Activated CD4-positive, alpha-beta T cell treated with anti-CD3 and anti-CD28 coated beads, Interleukin-2, amount 10 ng/mL, durations not matched to agents 24 days and 14 days (primary cell): ENCODE measurements around the gene CXCL6. TPM values are rescaled to one million over a fixed set of nuclear protein-coding genes. Genes with fewer than 3 reads are reported as not detected.

ENCODE experiments used
- DNase-seq: peaks from one replicate; pipeline ENCODE4 v3.0.0; 2022
- H3K27ac Mint-ChIP-seq: one replicate; pipeline ENCODE4 v1.8.0; 2022; ENCODE audit warnings: mild to moderate bottlenecking, mixed read lengths
- H3K27me3 Mint-ChIP-seq: one replicate; pipeline ENCODE4 v1.8.0; 2022; ENCODE audit warnings: mixed read lengths
- H3K36me3 Mint-ChIP-seq: one replicate; pipeline ENCODE4 v1.8.0; 2022; ENCODE audit warnings: low read depth, mild to moderate bottlenecking, mixed read lengths
- H3K4me1 Mint-ChIP-seq: one replicate; pipeline ENCODE4 v1.8.0; 2021; ENCODE audit warnings: mixed read lengths
- H3K4me3 Mint-ChIP-seq: one replicate; pipeline ENCODE4 v1.8.0; 2022; ENCODE audit warnings: mild to moderate bottlenecking, moderate library complexity, mixed read lengths
- H3K9me3 Mint-ChIP-seq: one replicate; pipeline ENCODE4 v1.8.0; 2021; ENCODE audit warnings: mixed read lengths
- intact Hi-C: fragments of 100-400 bp; cut with micrococcal nuclease; formaldehyde crosslinking; loops from one replicate; pipeline ENCODE4 v1.15.1; 2023
- total RNA-seq: library from RNA; stranded (reverse); gene quantifications from 2 replicates; pipeline ENCODE4 v1.2.3, GENCODE V29; 2022

The CXCL6 gene
- total RNA-seq, 1 donor from 2014 or later: not detected

- Mint-ChIP-seq H3K36me3 (no peaks in the 10 kb centered on the region), H3K27ac (no peak overlapping the region), H3K27me3 (peaks cover 14% of the 10 kb centered on the region), H3K4me3 (no peak overlapping the region), H3K4me1 (no peaks in the 10 kb centered on the region), H3K9me3 (no peaks in the 10 kb centered on the region)
- intact Hi-C loops: no loop called here
- no peak for DNase-seq
Observed at GRCh38 chr4:73850261-73850970, 13.9 kb downstream of the CXCL6 start.

- H3K9me3 Mint-ChIP-seq: no peaks in the 10 kb centered on the region
- H3K36me3 Mint-ChIP-seq: no peaks in the 10 kb centered on the region
- DNase-seq: no peak
- no peak overlapping the region for H3K4me3 Mint-ChIP-seq
- no peaks in the 10 kb centered on the region for H3K4me1 Mint-ChIP-seq
- intact Hi-C loops: no loop called here
- peaks cover 15% of the 10 kb centered on the region for H3K27me3 Mint-ChIP-seq
- no peak overlapping the region for H3K27ac Mint-ChIP-seq
Observed at GRCh38 chr4:73851293-73851692, 14.8 kb downstream of the CXCL6 start.

- Mint-ChIP-seq H3K27ac (no peak overlapping the region), H3K4me1 (no peaks in the 10 kb centered on the region), H3K4me3 (no peak overlapping the region), H3K27me3 (peaks cover 15% of the 10 kb centered on the region), H3K36me3 (no peaks in the 10 kb centered on the region), H3K9me3 (no peaks in the 10 kb centered on the region)
- no peak for DNase-seq
- intact Hi-C loops: no loop called here
Observed at GRCh38 chr4:73852771-73853170, 16.3 kb downstream of the CXCL6 start.

GRCh38 chr4:73853246-73853704, 16.8 kb downstream of the CXCL6 start, which contains the start of gene PF4V1:
TSS of gene PF4V1 (plus strand) at chr4:73853296. CDS start at chr4:73853363, 67 bp downstream.
- Mint-ChIP-seq H3K9me3 (no peaks in the 10 kb centered on the region), H3K27ac (no peak within 1 kb of the TSS), H3K4me1 (no peaks in the 10 kb centered on the region), H3K27me3 (peaks cover 15% of the 10 kb centered on the region), H3K4me3 (no peak within 1 kb of the TSS), H3K36me3 (no peaks in the 10 kb centered on the region)
- intact Hi-C loops: no loop called here
- no peak for DNase-seq

GRCh38 chr4:73853718-73854473, 17.4 kb downstream of the CXCL6 start:
- Mint-ChIP-seq H3K36me3 (no peaks in the 10 kb centered on the region), H3K9me3 (no peaks in the 10 kb centered on the region), H3K27ac (no peak overlapping the region), H3K4me3 (no peak overlapping the region), H3K4me1 (no peaks in the 10 kb centered on the region), H3K27me3 (peaks cover 15% of the 10 kb centered on the region)
- intact Hi-C loops: no loop called here
- no peak for DNase-seq

- peaks cover 11% of the 10 kb centered on the region for H3K27me3 Mint-ChIP-seq
- H3K36me3 Mint-ChIP-seq: no peaks in the 10 kb centered on the region
- no peak overlapping the region for H3K4me3 Mint-ChIP-seq
- H3K9me3 Mint-ChIP-seq: no peaks in the 10 kb centered on the region
- intact Hi-C loops: no loop called here
- H3K4me1 Mint-ChIP-seq: no peaks in the 10 kb centered on the region
- DNase-seq: no peak
- no peak overlapping the region for H3K27ac Mint-ChIP-seq
Observed at GRCh38 chr4:73855406-73855805, 18.9 kb downstream of the CXCL6 start.

GRCh38 chr4:73856518-73856917, 20.0 kb downstream of the CXCL6 start:
- Mint-ChIP-seq H3K4me1 (no peaks in the 10 kb centered on the region), H3K4me3 (no peak overlapping the region), H3K36me3 (no peaks in the 10 kb centered on the region), H3K27ac (no peak overlapping the region), H3K9me3 (no peaks in the 10 kb centered on the region), H3K27me3 (peaks cover 13% of the 10 kb centered on the region)
- intact Hi-C loops: no loop called here
- no peak for DNase-seq

- H3K9me3 Mint-ChIP-seq: no peaks in the 10 kb centered on the region
- no peak for DNase-seq
- intact Hi-C loops: loop anchor here (10.0 kb wide), 1 partner anchor 195 kb away; no protein-coding TSS in a partner anchor
- H3K4me1 Mint-ChIP-seq: no peaks in the 10 kb centered on the region
- H3K27ac Mint-ChIP-seq: no peak overlapping the region
- peaks cover 6% of the 10 kb centered on the region for H3K27me3 Mint-ChIP-seq
- H3K4me3 Mint-ChIP-seq: no peak overlapping the region
- no peaks in the 10 kb centered on the region for H3K36me3 Mint-ChIP-seq
Observed at GRCh38 chr4:73859614-73860088, 23.2 kb downstream of the CXCL6 start.

- Mint-ChIP-seq H3K9me3 (no peaks in the 10 kb centered on the region), H3K27me3 (peaks cover 5% of the 10 kb centered on the region), H3K4me3 (no peak overlapping the region), H3K27ac (no peak overlapping the region), H3K4me1 (no peaks in the 10 kb centered on the region), H3K36me3 (no peaks in the 10 kb centered on the region)
- DNase-seq: no peak
- intact Hi-C loops: loop anchor here (10.0 kb wide), 1 partner anchor 195 kb away; no protein-coding TSS in a partner anchor
Observed at GRCh38 chr4:73860181-73860580, 23.7 kb downstream of the CXCL6 start.

- Mint-ChIP-seq H3K36me3 (no peaks in the 10 kb centered on the region), H3K4me1 (no peaks in the 10 kb centered on the region), H3K27ac (no peak overlapping the region), H3K9me3 (no peaks in the 10 kb centered on the region), H3K4me3 (no peak overlapping the region), H3K27me3 (peaks cover 4% of the 10 kb centered on the region)
- DNase-seq: no peak
- intact Hi-C loops: loop anchor here (10.0 kb wide), 1 partner anchor 196 kb away; no protein-coding TSS in a partner anchor
Observed at GRCh38 chr4:73860917-73861316, 24.4 kb downstream of the CXCL6 start.

GRCh38 chr4:73862322-73862721, 25.8 kb downstream of the CXCL6 start:
- Mint-ChIP-seq H3K4me3 (no peak overlapping the region), H3K36me3 (no peaks in the 10 kb centered on the region), H3K4me1 (no peaks in the 10 kb centered on the region), H3K9me3 (no peaks in the 10 kb centered on the region), H3K27me3 (peaks cover 4% of the 10 kb centered on the region), H3K27ac (no peak overlapping the region)
- DNase-seq: no peak
- intact Hi-C loops: loop anchor here (10.0 kb wide), 1 partner anchor 198 kb away; no protein-coding TSS in a partner anchor

- Mint-ChIP-seq H3K36me3 (no peaks in the 10 kb centered on the region), H3K27me3 (peaks cover 20% of the 10 kb centered on the region), H3K4me3 (no peak overlapping the region), H3K9me3 (no peaks in the 10 kb centered on the region), H3K27ac (no peak overlapping the region), H3K4me1 (no peaks in the 10 kb centered on the region)
- DNase-seq: no peak
- intact Hi-C loops: loop anchor here (10.0 kb wide), 1 partner anchor 200 kb away; no protein-coding TSS in a partner anchor
Observed at GRCh38 chr4:73864365-73864764, 27.9 kb downstream of the CXCL6 start.

- H3K4me3 Mint-ChIP-seq: no peak overlapping the region
- intact Hi-C loops: loop anchor here (10.0 kb wide), 1 partner anchor 200 kb away; no protein-coding TSS in a partner anchor
- peaks cover 26% of the 10 kb centered on the region for H3K27me3 Mint-ChIP-seq
- H3K9me3 Mint-ChIP-seq: no peaks in the 10 kb centered on the region
- H3K36me3 Mint-ChIP-seq: no peaks in the 10 kb centered on the region
- H3K27ac Mint-ChIP-seq: no peak overlapping the region
- no peak for DNase-seq
- H3K4me1 Mint-ChIP-seq: no peaks in the 10 kb centered on the region
Observed at GRCh38 chr4:73864961-73865360, 28.5 kb downstream of the CXCL6 start.
